WTC11 (cell line): ENCODE data around the gene PIK3C2G.

Experiments used
- ATF3 ChIP-seq: sonication (generic); formaldehyde crosslinking; conservative IDR thresholded peaks from 2 replicates; pipeline ENCODE4 v1.8.1; 2022; ENCODE audit warnings: mild to moderate bottlenecking, missing genetic modification reagents
- CBFB ChIP-seq: sonication (generic); formaldehyde crosslinking; IDR thresholded peaks from 2 replicates; pipeline ENCODE4 v1.8.1; 2022; ENCODE audit warnings: mild to moderate bottlenecking, low read depth, missing genetic modification reagents
- CREM ChIP-seq: sonication (generic); formaldehyde crosslinking; IDR thresholded peaks from 2 replicates; pipeline ENCODE4 v1.8.1; 2022; ENCODE audit warnings: mild to moderate bottlenecking, missing genetic modification reagents, moderate library complexity
- CTCF ChIP-seq: fragments of 200-600 bp; IDR thresholded peaks from 2 replicates; pipeline ENCODE4 v1.8.0; 2022; ENCODE audit warnings: antibody characterized with exemption
- FOXK1 ChIP-seq: sonication (generic); formaldehyde crosslinking; IDR thresholded peaks from 2 replicates; pipeline ENCODE4 v1.8.0; 2022; ENCODE audit warnings: mild to moderate bottlenecking, moderate library complexity, missing genetic modification reagents
- NR3C1 ChIP-seq: sonication (generic); formaldehyde crosslinking; conservative IDR thresholded peaks from 2 replicates; pipeline ENCODE4 v1.8.1; 2023; ENCODE audit warnings: low read depth, mild to moderate bottlenecking, missing genetic modification reagents
- SMAD3 ChIP-seq: sonication (generic); formaldehyde crosslinking; IDR thresholded peaks from 2 replicates; pipeline ENCODE4 v1.8.0; 2022; ENCODE audit warnings: missing genetic modification reagents, mild to moderate bottlenecking, borderline replicate concordance
- SOX15 ChIP-seq: fragments of 250-450 bp; sonication (Bioruptor Pico); IDR thresholded peaks from 2 replicates; pipeline ENCODE4 v1.9.0; 2021; ENCODE audit warnings: mild to moderate bottlenecking
- ZNF121 ChIP-seq: sonication (generic); formaldehyde crosslinking; IDR thresholded peaks from 2 replicates; pipeline ENCODE4 v1.8.0; 2023; ENCODE audit warnings: missing genetic modification reagents
- ZNF138 ChIP-seq: sonication (generic); formaldehyde crosslinking; conservative IDR thresholded peaks from 2 replicates; pipeline ENCODE4 v1.8.1; 2022; ENCODE audit warnings: mild to moderate bottlenecking, moderate library complexity, missing genetic modification reagents
- ZNF232 ChIP-seq: sonication (generic); formaldehyde crosslinking; IDR thresholded peaks from 2 replicates; pipeline ENCODE4 v1.8.0; 2022; ENCODE audit warnings: mild to moderate bottlenecking, missing genetic modification reagents
- ZNF512 ChIP-seq: sonication (generic); formaldehyde crosslinking; IDR thresholded peaks from 2 replicates; pipeline ENCODE4 v1.8.1; 2022; ENCODE audit warnings: missing genetic modification reagents, borderline replicate concordance
- TF ChIP-seq, protein P1 (sequence below): sonication (generic); formaldehyde crosslinking; IDR thresholded peaks from 2 replicates; pipeline ENCODE4 v1.8.1; 2022; ENCODE audit warnings: mild to moderate bottlenecking, missing genetic modification reagents, moderate library complexity, borderline replicate concordance

DNA sequence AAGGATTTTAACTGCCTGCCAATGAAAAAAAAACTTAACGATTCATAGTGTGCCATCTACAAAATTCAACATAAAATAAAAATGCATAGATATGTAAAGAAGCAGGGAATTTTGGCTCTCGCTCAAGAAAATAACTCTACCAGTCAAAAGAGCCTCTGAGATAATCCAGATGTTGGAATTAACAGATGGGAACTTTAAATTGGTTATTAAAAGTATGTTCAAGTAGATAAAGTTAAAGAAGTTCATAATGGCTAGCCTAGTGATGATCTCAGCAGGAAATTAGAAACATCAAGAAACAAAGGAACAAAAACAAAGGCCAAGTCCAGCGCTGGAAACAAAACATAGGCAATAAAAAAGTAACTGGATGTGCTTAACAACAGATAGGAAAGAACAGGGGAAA, 23.1 kb downstream of the PIK3C2G start:
- TF ChIP-seq SMAD3 (CRISPR knock-in tag) (no peak), CTCF (no peak), ZNF232 (CRISPR knock-in tag) (no peak), NR3C1 (no peak), SOX15 (CRISPR knock-in tag) (no peak), ZNF121 (CRISPR knock-in tag) (no peak), ATF3 (no peak), CREM (no peak), ZNF138 (CRISPR knock-in tag) (no peak), ZNF512 (no peak), CBFB (CRISPR knock-in tag) (no peak), FOXK1 (CRISPR knock-in tag) (no peak)
- TF ChIP-seq, protein P1, sequence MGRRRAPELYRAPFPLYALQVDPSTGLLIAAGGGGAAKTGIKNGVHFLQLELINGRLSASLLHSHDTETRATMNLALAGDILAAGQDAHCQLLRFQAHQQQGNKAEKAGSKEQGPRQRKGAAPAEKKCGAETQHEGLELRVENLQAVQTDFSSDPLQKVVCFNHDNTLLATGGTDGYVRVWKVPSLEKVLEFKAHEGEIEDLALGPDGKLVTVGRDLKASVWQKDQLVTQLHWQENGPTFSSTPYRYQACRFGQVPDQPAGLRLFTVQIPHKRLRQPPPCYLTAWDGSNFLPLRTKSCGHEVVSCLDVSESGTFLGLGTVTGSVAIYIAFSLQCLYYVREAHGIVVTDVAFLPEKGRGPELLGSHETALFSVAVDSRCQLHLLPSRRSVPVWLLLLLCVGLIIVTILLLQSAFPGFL (CRISPR knock-in tag): no peak
